GM21723 (cell line): ENCODE results near the gene DNM3.

Source experiments
- ATAC-seq: cut with Tn5 transposase; IDR thresholded peaks from one replicate; pipeline ENCODE4 v1.9.1; 2021; ENCODE audit warnings: mild to moderate bottlenecking, moderate library complexity; ENCODE audit not compliant: unreplicated experiment

The DNM3 gene

GRCh38 chr1:172215006-172215405, 373.7 kb downstream of the DNM3 start:
- ATAC-seq = no peak

GRCh38 chr1:172219966-172220365, 378.7 kb downstream of the DNM3 start:
- ATAC-seq = no peak

- no peak for ATAC-seq
Observed at GRCh38 chr1:172220376-172220775, 379.1 kb downstream of the DNM3 start.

GRCh38 chr1:172221436-172221835, 380.1 kb downstream of the DNM3 start:
- no peak for ATAC-seq

- ATAC-seq = no peak
Observed at GRCh38 chr1:172224871-172225270, 383.6 kb downstream of the DNM3 start.

- ATAC-seq = no peak
Observed at GRCh38 chr1:172229942-172230341, 388.6 kb downstream of the DNM3 start.

- no peak for ATAC-seq
Observed at GRCh38 chr1:172230526-172230925, 389.2 kb downstream of the DNM3 start.

- ATAC-seq = no peak
Observed at GRCh38 chr1:172236958-172237357, 395.7 kb downstream of the DNM3 start.

- no peak for ATAC-seq
Observed at GRCh38 chr1:172238158-172238557, 396.9 kb downstream of the DNM3 start.

- ATAC-seq = no peak
Observed at GRCh38 chr1:172238965-172239364, 397.7 kb downstream of the DNM3 start.

- no peak for ATAC-seq
Observed at GRCh38 chr1:172239901-172240300, 398.6 kb downstream of the DNM3 start.

GRCh38 chr1:172241540-172241939, 400.2 kb downstream of the DNM3 start:
- no peak for ATAC-seq

GRCh38 chr1:172244865-172245264, 403.6 kb downstream of the DNM3 start:
- ATAC-seq = no peak

GRCh38 chr1:172245788-172246187, 404.5 kb downstream of the DNM3 start:
- no peak for ATAC-seq

- ATAC-seq = no peak
Observed at GRCh38 chr1:172246521-172247390, 405.5 kb downstream of the DNM3 start.

- ATAC-seq = no peak
Observed at GRCh38 chr1:172251486-172251885, 410.2 kb downstream of the DNM3 start.

- no peak for ATAC-seq
Observed at GRCh38 chr1:172252321-172252720, 411.0 kb downstream of the DNM3 start.

- ATAC-seq = no peak
Observed at GRCh38 chr1:172252958-172253357, 411.7 kb downstream of the DNM3 start.

- no peak for ATAC-seq
Observed at GRCh38 chr1:172254521-172255222, 413.4 kb downstream of the DNM3 start.

GRCh38 chr1:172255223-172255560, 413.9 kb downstream of the DNM3 start:
- ATAC-seq = no peak

GRCh38 chr1:172265905-172266304, 424.6 kb downstream of the DNM3 start:
- no peak for ATAC-seq

- ATAC-seq = no peak
Observed at GRCh38 chr1:172266528-172267174, 425.4 kb downstream of the DNM3 start.
